Stomach (tissue), 4 donors: ENCODE data around the gene EFHD1.

ENCODE experiments used
- EP300 ChIP-seq: sonication (generic); formaldehyde crosslinking; IDR thresholded peaks from one replicate; pipeline ENCODE4 v1.6.1; 2017; ENCODE audit warnings: antibody characterized with exemption
- POLR2A ChIP-seq, 4 donors: fragments of 450-650 bp; IDR thresholded peaks; one replicate each; pipeline ENCODE4 v1.6.1; 2016; ENCODE audit warnings: antibody characterized with exemption in 4 of 4, control low read depth in 2 of 4, mild to moderate bottlenecking in 1 of 4, moderate library complexity in 1 of 4
- TF ChIP-seq, protein P1 (sequence below), 7 experiments: fragments of 450-650 bp in 4 of 7; fragments of 200-600 bp in 3 of 7; sonication (generic) in 3 of 7; IDR thresholded peaks; one replicate each; pipeline ENCODE4 v1.5.1; 2016 to 2019; ENCODE audit warnings: antibody characterized with exemption in 7 of 7, control low read depth in 2 of 7, mild to moderate bottlenecking in 1 of 7

DNA sequence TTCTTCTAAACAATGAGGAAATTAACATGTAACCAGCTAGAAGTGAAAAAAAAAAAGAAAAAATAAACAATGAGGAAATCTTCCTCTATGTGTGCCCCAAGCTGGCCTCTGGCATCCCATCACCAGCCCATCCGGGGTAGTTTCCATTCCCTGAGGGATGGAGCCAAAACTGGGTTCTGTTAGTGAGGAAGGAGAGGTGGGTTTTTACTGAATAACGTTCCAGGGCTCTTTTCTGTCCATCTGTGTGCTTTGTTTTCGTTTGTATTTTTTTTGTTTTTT is 9.7 kb downstream of the EFHD1 start:
- TF ChIP-seq, protein P1, sequence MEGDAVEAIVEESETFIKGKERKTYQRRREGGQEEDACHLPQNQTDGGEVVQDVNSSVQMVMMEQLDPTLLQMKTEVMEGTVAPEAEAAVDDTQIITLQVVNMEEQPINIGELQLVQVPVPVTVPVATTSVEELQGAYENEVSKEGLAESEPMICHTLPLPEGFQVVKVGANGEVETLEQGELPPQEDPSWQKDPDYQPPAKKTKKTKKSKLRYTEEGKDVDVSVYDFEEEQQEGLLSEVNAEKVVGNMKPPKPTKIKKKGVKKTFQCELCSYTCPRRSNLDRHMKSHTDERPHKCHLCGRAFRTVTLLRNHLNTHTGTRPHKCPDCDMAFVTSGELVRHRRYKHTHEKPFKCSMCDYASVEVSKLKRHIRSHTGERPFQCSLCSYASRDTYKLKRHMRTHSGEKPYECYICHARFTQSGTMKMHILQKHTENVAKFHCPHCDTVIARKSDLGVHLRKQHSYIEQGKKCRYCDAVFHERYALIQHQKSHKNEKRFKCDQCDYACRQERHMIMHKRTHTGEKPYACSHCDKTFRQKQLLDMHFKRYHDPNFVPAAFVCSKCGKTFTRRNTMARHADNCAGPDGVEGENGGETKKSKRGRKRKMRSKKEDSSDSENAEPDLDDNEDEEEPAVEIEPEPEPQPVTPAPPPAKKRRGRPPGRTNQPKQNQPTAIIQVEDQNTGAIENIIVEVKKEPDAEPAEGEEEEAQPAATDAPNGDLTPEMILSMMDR (IDR thresholded peaks at IDR 0.05): no peak
- TF ChIP-seq POLR2A (IDR thresholded peaks at IDR 0.05) (no peak), EP300 (no peak)
